Neural cell (in vitro differentiated cells): ENCODE data around the gene MFN1.

Experiments used
- POLR2AphosphoS5 ChIP-seq: IDR thresholded peaks from 2 replicates; pipeline ENCODE4 v1.6.1; 2012
- RAD21 ChIP-seq: fragments of 450-650 bp; conservative IDR thresholded peaks from 2 replicates; pipeline ENCODE4 v1.6.1; 2014; ENCODE audit warnings: antibody characterized with exemption, mild to moderate bottlenecking, moderate library complexity

GRCh38 chr3:179391906-179392305 is 44.4 kb downstream of the MFN1 start:
- TF ChIP-seq POLR2AphosphoS5 (no peak), RAD21 (no peak)
